Tibial nerve (tissue), 4 donors: Measurements from ENCODE around the gene WDR70. TPM values are rescaled to one million over a fixed set of nuclear protein-coding genes. Genes with fewer than 3 reads are reported as not detected.

Experiments used
- DNase-seq, 2 donors: peaks; one replicate each; pipeline ENCODE4 v3.0.0-alpha.2; 2019; ENCODE audit warnings: low spot score in 2 of 2
- H3K27ac ChIP-seq, 4 donors: fragments of 200-600 bp; sonication (generic) in 3 of 4; one replicate each; pipeline ENCODE4 v1.5.1; 2017 to 2019; ENCODE audit warnings: mild to moderate bottlenecking in 1 of 4
- H3K27me3 ChIP-seq, 2 donors: fragments of 200-600 bp; sonication (generic) in 1 of 2; one replicate each; pipeline versions ENCODE4 v1.5.1 to v1.6.0; 2017 to 2019
- H3K36me3 ChIP-seq, 3 donors: fragments of 200-600 bp; sonication (generic); one replicate each; pipeline ENCODE4 v1.5.1; 2018 to 2019
- H3K4me1 ChIP-seq, 4 donors: fragments of 200-600 bp; sonication (generic) in 3 of 4; one replicate each; pipeline ENCODE4 v1.5.1; 2017 to 2019
- H3K4me3 ChIP-seq, 4 donors: fragments of 200-600 bp; sonication (generic) in 3 of 4; one replicate each; pipeline ENCODE4 v1.5.1; 2017 to 2019; ENCODE audit warnings: mild to moderate bottlenecking in 1 of 4, moderate library complexity in 1 of 4
- H3K9me3 ChIP-seq, 4 donors: fragments of 200-600 bp; sonication (generic) in 3 of 4; one replicate each; pipeline ENCODE4 v1.5.1; 2017 to 2019
- EP300 ChIP-seq, 2 donors: sonication (generic); formaldehyde crosslinking; IDR thresholded peaks; one replicate each; pipeline ENCODE4 v1.6.1; 2017; ENCODE audit warnings: antibody characterized with exemption in 2 of 2, mild to moderate bottlenecking in 1 of 2
- POLR2A ChIP-seq, 2 donors: fragments of 450-650 bp; IDR thresholded peaks; one replicate each; pipeline ENCODE4 v1.6.1; 2017; ENCODE audit warnings: antibody characterized with exemption in 2 of 2, mild to moderate bottlenecking in 2 of 2, moderate library complexity in 2 of 2
- WGBS, 2 donors: methylation state at CpG; one replicate each; pipeline ENCODE4 v1.1.5; 2018; 5-methylcytosine and 5-hydroxymethylcytosine counted together
- total RNA-seq, 4 donors: library from RNA; depleted of rRNA; stranded (reverse); fragments of >200 nt; gene quantifications; one replicate each; pipeline ENCODE4 v1.1.0, GENCODE V29; 2016
- TF ChIP-seq, protein P1 (sequence below), 5 experiments: fragments of 200-600 bp in 3 of 5; fragments of 450-650 bp in 2 of 5; sonication (generic) in 3 of 5; IDR thresholded peaks; one replicate each; pipeline ENCODE4 v1.5.1; 2016 to 2019; ENCODE audit warnings: antibody characterized with exemption in 5 of 5, mild to moderate bottlenecking in 3 of 5, moderate library complexity in 2 of 5

The WDR70 gene
- total RNA-seq, 4 donors from 2014 or later, result 35.1 to 68.6 (median 47.4) TPM

- no peak overlapping the region for H3K27ac ChIP-seq
- WGBS, 2 donors, result 59 to 77% methylated on average over 3 of the region's 3 CpGs
Measured at GRCh38 chr5:37695647-37696046, 316.5 kb downstream of the WDR70 start.

GRCh38 chr5:37696190-37697021 is 317.3 kb downstream of the WDR70 start:
- DNase-seq, result no peak
- TF ChIP-seq POLR2A (IDR thresholded peaks at IDR 0.05), result no peak
- TF ChIP-seq EP300 (IDR thresholded peaks at IDR 0.05), result no peak
- TF ChIP-seq, protein P1, sequence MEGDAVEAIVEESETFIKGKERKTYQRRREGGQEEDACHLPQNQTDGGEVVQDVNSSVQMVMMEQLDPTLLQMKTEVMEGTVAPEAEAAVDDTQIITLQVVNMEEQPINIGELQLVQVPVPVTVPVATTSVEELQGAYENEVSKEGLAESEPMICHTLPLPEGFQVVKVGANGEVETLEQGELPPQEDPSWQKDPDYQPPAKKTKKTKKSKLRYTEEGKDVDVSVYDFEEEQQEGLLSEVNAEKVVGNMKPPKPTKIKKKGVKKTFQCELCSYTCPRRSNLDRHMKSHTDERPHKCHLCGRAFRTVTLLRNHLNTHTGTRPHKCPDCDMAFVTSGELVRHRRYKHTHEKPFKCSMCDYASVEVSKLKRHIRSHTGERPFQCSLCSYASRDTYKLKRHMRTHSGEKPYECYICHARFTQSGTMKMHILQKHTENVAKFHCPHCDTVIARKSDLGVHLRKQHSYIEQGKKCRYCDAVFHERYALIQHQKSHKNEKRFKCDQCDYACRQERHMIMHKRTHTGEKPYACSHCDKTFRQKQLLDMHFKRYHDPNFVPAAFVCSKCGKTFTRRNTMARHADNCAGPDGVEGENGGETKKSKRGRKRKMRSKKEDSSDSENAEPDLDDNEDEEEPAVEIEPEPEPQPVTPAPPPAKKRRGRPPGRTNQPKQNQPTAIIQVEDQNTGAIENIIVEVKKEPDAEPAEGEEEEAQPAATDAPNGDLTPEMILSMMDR (IDR thresholded peaks at IDR 0.05), result no peak
- no peaks in the 10 kb centered on the region for H3K4me1 ChIP-seq
- H3K36me3 ChIP-seq, result peaks cover 0 to 31% (median 0%) of the 10 kb centered on the region in 3 donors
- peaks cover 0 to 13% (median 0%) of the 10 kb centered on the region in 4 donors for H3K9me3 ChIP-seq
- WGBS, 2 donors, result 88 to 91% methylated on average over 5 of the region's 5 CpGs
- no peak overlapping the region for H3K4me3 ChIP-seq
- H3K27ac ChIP-seq, result no peak overlapping the region
- no peaks in the 10 kb centered on the region for H3K27me3 ChIP-seq

More at GRCh38 chr5:37695647-37696046, 316.5 kb downstream of the WDR70 start:
- Histone ChIP-seq H3K4me1 (no peaks in the 10 kb centered on the region), H3K9me3 (peaks cover 0 to 13% (median 0%) of the 10 kb centered on the region in 4 donors), H3K27me3 (no peaks in the 10 kb centered on the region), H3K4me3 (no peak overlapping the region), H3K36me3 (peaks cover 0 to 23% (median 0%) of the 10 kb centered on the region in 3 donors)
- TF ChIP-seq POLR2A (IDR thresholded peaks at IDR 0.05) (no peak), EP300 (IDR thresholded peaks at IDR 0.05) (no peak)
- TF ChIP-seq, protein P1 (IDR thresholded peaks at IDR 0.05), result no peak
- no peak for DNase-seq

DNA sequence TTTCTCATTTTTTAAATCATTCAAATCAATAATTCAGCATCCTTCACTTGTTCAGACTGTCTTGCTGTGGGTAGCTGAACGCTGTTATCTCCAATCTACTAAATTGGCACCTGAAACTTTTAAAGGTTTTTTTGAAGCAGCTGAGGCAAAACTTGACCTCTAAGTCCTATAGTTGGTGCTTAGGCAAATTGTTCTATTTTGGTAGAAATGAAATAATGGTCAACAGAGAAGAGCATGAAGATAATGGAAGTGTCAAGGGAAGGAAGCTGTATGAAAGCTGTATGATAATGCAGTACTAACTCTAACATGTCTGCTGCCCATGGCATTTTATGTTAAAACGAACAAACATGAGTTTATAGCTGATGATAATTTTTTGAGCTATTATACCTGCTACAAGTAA is 322.8 kb downstream of the WDR70 start:
- WGBS, 2 donors, result 49 to 51% methylated on average over 2 of the region's 2 CpGs
- Histone ChIP-seq H3K36me3 (peaks cover 0 to 31% (median 0%) of the 10 kb centered on the region in 3 donors), H3K27ac (no peak overlapping the region), H3K4me3 (no peak overlapping the region), H3K4me1 (peaks cover 0 to 4% (median 0%) of the 10 kb centered on the region in 4 donors), H3K27me3 (no peaks in the 10 kb centered on the region), H3K9me3 (no peaks in the 10 kb centered on the region)
- DNase-seq, result no peak
- no peak for TF ChIP-seq EP300 (IDR thresholded peaks at IDR 0.05)

GRCh38 chr5:37703841-37704241 is 324.7 kb downstream of the WDR70 start:
- H3K4me3 ChIP-seq, result no peak overlapping the region
- H3K27ac ChIP-seq, result no peak overlapping the region
- no peaks in the 10 kb centered on the region for H3K9me3 ChIP-seq
- 52 to 55% methylated on average over 4 of the region's 4 CpGs for WGBS, 2 donors
- peaks cover 0 to 4% (median 0%) of the 10 kb centered on the region in 4 donors for H3K4me1 ChIP-seq
- no peaks in the 10 kb centered on the region for H3K27me3 ChIP-seq
- no peak for DNase-seq
- TF ChIP-seq EP300 (IDR thresholded peaks at IDR 0.05) (no peak), POLR2A (IDR thresholded peaks at IDR 0.05) (no peak)
- H3K36me3 ChIP-seq, result peaks cover 0 to 24% (median 0%) of the 10 kb centered on the region in 3 donors

- H3K27ac ChIP-seq, result no peak overlapping the region
- 89 to 92% methylated on average over 5 of the region's 5 CpGs for WGBS, 2 donors
- DNase-seq, result no peak
- H3K36me3 ChIP-seq, result peaks cover 0 to 20% (median 0%) of the 10 kb centered on the region in 3 donors
- peaks cover 0 to 4% (median 0%) of the 10 kb centered on the region in 4 donors for H3K4me1 ChIP-seq
- H3K4me3 ChIP-seq, result no peak overlapping the region
- no peaks in the 10 kb centered on the region for H3K9me3 ChIP-seq
- TF ChIP-seq EP300 (IDR thresholded peaks at IDR 0.05) (no peak), POLR2A (IDR thresholded peaks at IDR 0.05) (no peak)
- TF ChIP-seq, protein P1 (IDR thresholded peaks at IDR 0.05), result no peak
- no peaks in the 10 kb centered on the region for H3K27me3 ChIP-seq
Measured at GRCh38 chr5:37704406-37704805, 325.3 kb downstream of the WDR70 start.

DNA sequence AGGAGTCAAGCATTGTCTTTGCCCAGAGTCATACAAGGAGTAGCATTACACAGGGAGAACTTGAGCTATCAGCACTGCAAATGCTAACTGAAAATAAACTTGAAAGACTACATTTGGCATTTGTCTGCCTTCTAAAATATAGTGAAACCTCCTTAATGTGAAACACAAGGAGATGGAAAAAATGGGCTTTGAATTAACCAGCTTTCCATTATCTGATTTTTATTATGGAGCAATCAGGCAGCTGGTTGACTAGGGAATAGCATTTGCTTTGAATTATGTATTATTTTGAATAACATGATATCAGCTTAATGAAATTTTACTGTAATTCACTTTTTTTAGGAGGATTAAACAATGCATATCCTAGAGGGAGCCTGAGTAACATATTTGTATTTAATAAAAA is 329.9 kb downstream of the WDR70 start:
- no peaks in the 10 kb centered on the region for H3K27me3 ChIP-seq
- no peaks in the 10 kb centered on the region for H3K9me3 ChIP-seq
- DNase-seq, result no peak
- H3K36me3 ChIP-seq, result no peaks in the 10 kb centered on the region
- H3K27ac ChIP-seq, result no peak overlapping the region
- no peak overlapping the region for H3K4me3 ChIP-seq
- TF ChIP-seq EP300 (IDR thresholded peaks at IDR 0.05) (no peak), POLR2A (IDR thresholded peaks at IDR 0.05) (no peak)
- TF ChIP-seq, protein P1 (IDR thresholded peaks at IDR 0.05), result no peak
- H3K4me1 ChIP-seq, result no peaks in the 10 kb centered on the region
